Ovary (tissue), 3 donors: ENCODE results near the gene CRYBB2.

Source experiments
- CTCF ChIP-seq, 3 donors: fragments of 450-650 bp in 2 of 3; fragments of 200-600 bp in 1 of 3; IDR thresholded peaks; one replicate each; pipeline versions ENCODE4 v1.5.1 to v1.8.0; 2016 to 2022; ENCODE audit warnings: antibody characterized with exemption in 3 of 3, mild to moderate bottlenecking in 1 of 3
- EP300 ChIP-seq: sonication (generic); formaldehyde crosslinking; IDR thresholded peaks from one replicate; pipeline ENCODE4 v1.6.1; 2017; ENCODE audit warnings: antibody characterized with exemption
- POLR2A ChIP-seq: fragments of 450-650 bp; IDR thresholded peaks from one replicate; pipeline ENCODE4 v1.6.1; 2017; ENCODE audit warnings: antibody characterized with exemption, mild to moderate bottlenecking, moderate library complexity
- donor health status: DM: no; HTN: no; CAD: no.

GRCh38 chr22:25206998-25207397 is 12.4 kb upstream of the CRYBB2 start:
- TF ChIP-seq CTCF (IDR thresholded peaks at IDR 0.05) (no peak), EP300 (no peak), POLR2A (no peak)
